ENCODE results near the gene LUC7L.
"Not testable (repeated sequence)": the region's sequence is repeated elsewhere in the genome, so short reads cannot be mapped to it uniquely, and the experiment has no call there.

Gene LUC7L

DNA sequence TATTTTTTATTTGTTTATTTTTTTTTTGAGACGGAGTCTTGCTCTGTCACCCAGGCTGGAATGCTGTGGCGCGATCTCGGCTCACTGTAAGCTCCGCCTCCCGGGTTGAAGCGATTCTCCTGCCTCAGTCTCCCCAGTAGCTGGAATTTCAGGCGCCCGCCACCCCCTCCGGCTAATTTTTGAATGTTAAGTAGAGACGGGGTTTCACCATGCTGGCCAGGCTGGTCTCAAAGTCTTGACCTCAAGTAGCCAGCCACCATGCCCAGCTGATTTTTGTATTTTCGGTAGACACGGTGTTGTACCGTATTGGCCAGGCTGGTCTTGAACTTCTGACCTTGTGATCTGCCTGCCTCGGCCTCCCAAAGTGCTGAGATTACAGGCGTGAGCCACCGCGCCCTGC is 1.1 kb upstream of the LUC7L start:
- not testable (repeated sequence) for DNase-seq (ENCODE audit: low read depth in 2 of 3, low spot score in 1 of 3)

DNA sequence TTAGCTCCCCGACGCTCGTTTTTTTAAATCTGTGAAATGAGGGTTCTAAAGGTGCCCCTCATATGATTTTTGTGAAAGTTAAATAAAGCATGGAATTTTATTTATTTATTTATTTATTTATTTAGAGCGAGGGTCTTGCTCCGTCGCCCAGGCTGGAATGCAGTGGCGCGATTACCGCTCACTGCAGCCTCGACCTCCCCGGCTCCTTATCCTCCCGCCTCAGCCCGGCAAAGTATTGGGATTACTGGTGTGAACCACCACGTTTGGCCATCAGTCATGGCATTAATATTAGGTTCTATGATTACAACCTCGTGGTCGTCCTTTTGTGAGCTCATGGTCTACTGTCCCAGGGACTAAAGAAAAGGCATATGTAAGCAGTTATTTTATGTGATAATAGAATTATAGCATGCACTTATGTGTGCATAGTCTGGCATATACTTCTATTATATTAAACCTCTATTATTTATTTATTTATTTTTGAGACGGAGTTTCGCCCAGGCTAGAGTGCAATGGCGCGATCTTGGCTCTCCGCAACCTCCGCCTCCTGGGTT is 557 bp upstream of the LUC7L start:
- no peak for DNase-seq (ENCODE audit: low read depth in 2 of 3, low spot score in 1 of 3)

DNA sequence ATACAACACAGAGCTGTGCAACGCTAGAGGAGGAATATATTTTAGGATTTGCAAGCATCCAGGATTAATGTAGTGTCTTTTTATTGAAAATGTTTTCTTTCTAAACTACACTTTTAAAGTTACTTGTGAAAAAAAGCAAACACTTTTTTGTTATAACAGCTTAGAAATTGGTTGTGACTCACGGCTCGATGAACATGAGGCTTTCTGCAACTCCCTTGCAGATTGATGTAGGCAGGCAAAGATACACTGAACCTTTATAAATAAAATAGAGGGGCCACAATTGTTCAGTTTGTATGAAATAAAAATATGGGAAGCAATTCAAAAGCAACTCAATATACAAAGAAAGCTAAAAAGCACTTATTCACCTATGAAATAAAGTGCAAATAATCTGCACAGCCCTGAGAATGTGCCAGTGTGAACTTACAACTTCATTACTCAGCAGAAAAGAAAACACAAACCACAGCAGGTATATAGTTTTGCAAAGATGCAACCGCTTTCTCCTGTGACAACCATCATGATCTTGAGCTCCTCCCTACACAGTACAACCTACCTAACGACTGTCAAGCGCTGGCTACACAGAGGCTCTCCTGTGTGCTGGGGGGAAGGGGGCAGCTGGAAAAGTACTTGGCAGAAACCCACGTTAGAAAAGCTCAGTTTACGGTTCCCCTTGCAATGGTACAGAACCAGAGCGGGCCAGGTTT is 948 bp downstream of the LUC7L start:
- DNase-seq (ENCODE audit: low read depth in 2 of 3, low spot score in 1 of 3), result no peak

DNA sequence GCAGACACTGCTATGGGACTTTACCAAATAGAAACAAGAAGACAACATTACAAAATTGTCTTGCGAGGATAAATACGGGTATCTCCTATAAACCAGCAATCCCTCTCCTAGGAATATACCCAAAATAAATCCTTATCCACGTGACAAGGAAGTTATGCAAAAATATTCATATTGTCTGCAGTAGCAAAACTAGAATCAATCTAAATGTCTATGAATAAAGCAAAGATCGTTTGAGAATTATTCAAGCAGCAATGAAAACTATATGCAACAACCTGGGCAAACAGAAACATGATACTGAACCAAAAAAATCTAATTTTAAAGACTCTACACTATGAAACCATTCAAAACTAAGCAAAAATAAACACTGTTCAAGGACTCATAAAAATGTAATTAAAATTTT is 9.2 kb downstream of the LUC7L start:
- no peak for DNase-seq (ENCODE audit: low read depth in 2 of 3, low spot score in 1 of 3)

DNA sequence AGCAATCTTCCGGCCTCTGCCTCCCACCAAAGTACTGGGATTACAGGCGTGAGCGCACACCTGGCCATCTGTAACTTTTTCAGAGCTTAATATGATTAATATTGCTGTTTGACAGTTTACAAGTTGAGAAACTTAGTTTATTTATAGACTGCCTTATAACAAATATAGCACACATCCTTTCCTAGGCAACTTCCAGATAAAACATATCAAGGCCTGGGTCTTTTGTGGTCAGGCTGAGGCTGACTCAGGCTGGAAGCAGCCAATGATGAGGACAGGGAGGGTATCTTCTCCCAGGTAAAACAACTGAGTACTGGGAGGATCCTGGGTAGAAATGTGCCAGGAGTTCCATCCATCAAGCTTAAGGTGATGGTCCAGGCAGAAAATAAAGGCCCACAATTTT is 16.2 kb downstream of the LUC7L start:
- no peak for DNase-seq (ENCODE audit: low read depth in 2 of 3, low spot score in 1 of 3)

DNA sequence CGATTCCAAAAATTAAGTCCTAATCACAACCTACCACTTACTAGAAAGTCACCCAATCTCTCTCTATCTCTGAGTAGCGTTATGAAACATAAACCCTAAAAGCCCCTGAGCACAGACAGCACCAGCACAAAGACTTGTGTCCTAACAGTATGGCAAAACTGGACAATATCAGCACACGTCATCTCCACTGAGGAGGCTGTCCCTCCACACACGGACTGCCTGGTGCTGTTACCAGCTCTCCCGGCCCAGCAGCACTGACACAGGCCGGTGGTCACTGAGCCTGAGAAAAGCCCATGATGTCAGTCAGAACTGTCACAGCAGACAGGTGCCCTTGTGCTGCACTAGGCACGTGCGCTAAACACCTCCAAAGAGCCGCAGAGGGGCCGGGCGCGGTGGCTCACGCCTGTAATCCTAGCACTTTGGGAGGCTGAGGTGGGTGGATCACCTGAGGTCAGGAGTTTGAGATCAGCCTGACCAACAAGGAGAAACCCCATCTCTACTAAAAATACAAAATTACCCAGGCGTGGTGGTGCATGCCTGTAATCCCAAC is 17.5 kb downstream of the LUC7L start:
- not testable (repeated sequence) for DNase-seq (ENCODE audit: low read depth in 2 of 3, low spot score in 1 of 3)

DNA sequence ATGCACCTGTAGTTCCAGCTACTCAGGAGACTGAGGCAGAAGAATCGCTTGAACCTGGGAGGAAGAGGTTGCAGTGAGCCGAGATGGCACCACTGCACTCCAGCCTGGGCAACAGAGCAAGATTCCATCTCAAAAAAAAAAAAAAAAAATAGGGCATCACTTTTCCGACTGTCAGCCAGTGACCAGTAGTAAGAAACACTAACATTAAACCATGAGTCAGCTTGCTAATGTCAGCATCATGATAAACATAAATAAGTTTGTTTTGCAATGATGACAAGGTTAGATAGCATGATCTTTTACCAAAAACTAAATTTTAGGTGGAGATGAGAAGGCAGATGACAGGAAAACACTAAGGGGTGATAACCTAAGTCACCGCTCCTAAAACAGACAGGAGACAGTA is 19.9 kb downstream of the LUC7L start:
- not testable (repeated sequence) for DNase-seq (ENCODE audit: low read depth in 2 of 3, low spot score in 1 of 3)

DNA sequence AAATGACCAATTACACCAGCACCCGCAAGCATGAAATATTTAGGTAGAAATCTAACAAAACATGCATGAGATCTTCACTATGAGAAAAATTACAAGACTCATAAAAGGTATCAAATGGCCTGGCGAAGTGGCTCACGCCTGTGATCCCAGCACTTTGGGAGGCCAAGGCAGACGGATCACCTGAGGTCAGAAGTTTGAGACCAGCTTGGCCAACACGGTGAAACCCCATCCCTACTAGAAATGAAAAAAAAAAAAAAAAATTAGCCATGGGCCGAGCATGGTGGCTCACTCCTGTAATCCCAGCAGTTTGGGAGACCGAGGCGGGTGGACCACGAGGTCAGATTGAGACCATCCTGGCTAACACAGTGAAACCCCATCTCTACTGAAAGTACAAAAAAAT is 25.2 kb downstream of the LUC7L start:
- not testable (repeated sequence) for DNase-seq (ENCODE audit: low read depth in 2 of 3, low spot score in 1 of 3)

DNA sequence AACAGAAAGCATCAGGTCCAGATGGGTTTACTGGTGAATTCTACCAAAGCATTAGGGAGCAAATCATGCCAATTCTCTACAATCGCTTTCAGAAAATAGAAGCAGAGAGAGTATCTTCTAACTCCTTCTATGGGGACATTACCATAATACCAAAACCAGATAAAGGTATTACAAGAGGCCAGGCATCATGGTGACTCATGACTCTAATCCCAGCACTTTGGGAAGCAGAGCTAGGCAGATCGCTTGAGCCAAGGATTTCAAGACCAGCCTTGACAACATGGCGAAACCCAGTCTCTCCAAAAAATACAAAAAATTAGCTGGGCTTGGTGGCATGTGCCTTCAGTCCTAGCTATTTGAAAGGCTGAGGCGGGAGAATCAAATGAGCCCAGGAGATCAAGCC is 26.0 kb downstream of the LUC7L start:
- DNase-seq (ENCODE audit: low read depth in 2 of 3, low spot score in 1 of 3), result no peak

DNA sequence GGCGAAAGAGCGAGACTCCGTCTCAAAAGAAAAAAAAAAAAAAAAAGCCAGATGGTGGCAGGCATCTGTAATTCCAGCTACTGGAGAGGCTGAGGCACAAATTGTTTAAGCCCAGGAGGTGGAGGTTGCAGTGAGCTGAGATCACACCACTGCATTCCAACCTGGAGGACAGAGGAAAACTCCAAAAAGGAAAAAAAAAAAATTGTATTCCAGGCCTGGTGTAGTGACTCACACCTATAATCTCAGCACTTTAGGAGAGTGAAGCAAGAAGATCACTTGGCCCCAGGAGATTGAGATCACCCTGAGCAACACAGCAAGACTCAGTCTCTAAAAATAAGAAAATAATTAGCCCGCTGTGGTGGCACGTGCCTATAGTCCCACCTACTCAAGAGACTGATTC is 28.9 kb downstream of the LUC7L start:
- DNase-seq (ENCODE audit: low read depth in 2 of 3, low spot score in 1 of 3), result no peak

DNA sequence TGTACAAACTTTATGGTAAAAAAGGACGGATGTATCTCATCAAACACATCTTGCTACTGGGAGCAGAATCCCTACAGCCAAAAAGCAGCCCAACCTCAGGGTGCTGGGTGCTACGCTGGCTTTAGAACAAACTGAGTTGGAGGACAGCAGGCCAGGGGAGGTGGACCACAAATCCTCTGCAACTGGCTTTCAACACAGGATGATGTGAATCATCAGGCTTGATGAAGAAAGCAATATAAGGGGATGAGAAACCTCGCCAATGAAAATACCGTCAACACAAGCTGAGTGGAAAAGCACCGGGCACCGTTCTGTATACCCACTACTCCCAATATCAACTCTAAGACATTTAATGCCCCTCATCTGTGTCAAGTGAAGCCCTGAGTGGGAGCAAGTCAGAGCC is 34.7 kb downstream of the LUC7L start:
- DNase-seq (ENCODE audit: low read depth in 2 of 3, low spot score in 1 of 3), result no peak

DNA sequence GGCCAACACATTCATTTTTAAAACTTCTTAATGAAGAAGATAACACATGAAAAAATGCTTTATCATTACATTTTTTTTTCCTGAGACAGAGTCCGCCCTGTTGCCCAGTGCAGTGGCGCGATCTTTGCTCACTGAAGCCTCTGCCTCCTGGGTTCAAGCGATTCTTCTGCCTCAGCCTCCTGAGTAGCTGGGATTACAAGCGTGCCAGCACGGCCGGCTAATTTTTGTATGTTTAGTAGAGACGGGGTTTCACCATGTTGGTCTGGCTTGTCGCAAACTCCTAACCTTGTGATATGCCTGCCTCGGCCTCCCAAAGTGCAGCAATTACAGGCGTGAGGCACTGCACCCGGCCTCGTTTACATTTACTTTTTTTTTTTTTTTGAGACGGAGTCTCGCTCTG is 35.8 kb downstream of the LUC7L start:
- DNase-seq (ENCODE audit: low read depth in 2 of 3, low spot score in 1 of 3), result no peak

DNA sequence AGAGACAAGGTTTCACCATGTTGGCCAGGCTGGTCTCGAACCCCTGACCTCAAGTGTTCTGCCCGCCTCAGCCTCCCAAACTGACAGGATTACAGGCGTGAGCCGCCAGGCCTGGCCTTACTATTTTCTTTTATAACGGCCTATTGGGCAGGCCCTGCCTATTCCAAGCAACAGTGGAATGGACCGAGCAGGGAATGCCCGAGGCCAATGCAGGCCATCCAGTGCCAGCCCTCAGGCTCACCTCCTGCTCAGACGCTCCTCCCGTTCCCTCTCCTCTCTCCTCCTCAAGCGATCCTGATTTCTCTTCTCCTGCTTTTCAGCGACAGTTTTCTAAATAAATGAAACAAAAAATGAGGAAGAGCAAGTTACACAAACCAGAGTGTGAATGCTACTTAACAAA is 36.6 kb downstream of the LUC7L start:
- DNase-seq (ENCODE audit: low read depth in 2 of 3, low spot score in 1 of 3), result no peak

DNA sequence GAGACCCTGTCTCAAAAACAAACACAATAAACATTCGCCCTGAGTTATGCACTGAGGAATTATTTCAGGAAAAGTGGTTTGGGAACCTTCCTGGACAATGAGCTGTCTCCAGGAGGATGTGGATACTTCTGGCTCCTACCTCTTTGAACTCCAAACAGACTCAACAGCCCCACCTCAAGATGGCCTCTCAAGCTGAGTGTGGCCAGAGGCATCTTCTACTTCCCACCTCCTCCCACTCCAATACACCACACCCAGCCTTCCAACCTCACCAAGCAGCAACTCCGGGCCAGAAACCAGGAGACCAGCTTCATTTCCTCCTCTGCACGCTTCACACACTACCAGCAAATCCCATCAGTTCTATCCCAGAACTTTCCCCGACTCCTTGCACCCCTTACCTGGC is 37.4 kb downstream of the LUC7L start:
- no peak for DNase-seq (ENCODE audit: low read depth in 2 of 3, low spot score in 1 of 3)

DNA sequence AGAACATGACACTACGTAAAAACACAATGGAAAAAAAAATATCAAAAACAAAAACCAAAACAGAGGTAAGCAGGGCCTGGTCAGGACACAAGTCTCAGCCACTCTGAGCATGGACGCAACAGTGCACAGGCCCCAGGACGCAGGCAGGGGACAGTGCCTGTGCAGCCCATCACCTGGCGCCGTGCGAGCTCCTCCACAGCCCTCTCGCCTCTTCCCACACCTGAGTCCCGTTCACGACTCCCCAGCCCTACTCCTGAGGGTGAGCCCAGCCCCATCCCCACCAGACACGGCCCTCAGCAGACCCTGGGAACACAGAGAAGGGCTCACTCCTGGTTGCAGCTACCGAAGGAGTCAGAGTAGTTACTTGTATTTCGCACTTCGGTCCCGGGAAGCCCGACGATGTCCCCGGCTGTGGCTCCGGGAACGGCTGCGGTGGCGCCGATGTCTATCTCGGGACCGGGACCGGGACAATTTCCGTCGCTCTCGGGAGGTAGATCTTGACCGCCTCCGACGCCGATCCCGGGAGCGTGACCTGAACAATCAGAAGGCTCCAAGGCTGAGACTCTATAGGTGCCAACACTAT is 39.6 kb downstream of the LUC7L start:
- DNase-seq (ENCODE audit: low read depth in 2 of 3, low spot score in 1 of 3), result no peak

DNA sequence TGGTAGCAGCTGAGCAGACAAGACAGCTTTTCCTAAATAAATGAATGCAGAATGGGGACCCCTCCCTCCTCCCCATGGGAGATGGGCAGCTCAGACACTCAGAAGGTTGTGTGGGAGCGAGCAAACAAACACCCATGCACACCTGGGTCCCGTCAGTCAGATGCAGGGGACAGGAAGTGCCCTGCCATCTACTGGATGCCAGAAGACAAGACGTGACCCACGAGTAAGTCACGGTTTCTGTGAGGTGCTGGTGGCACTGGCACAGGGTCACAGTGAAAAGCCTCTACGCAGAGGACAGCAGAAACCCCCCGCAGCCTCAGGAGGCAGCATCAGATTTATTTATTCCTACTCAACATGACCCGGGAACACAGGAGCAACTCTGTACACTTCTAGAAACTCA is 40.6 kb downstream of the LUC7L start:
- DNase-seq (ENCODE audit: low read depth in 2 of 3, low spot score in 1 of 3), result no peak

DNA sequence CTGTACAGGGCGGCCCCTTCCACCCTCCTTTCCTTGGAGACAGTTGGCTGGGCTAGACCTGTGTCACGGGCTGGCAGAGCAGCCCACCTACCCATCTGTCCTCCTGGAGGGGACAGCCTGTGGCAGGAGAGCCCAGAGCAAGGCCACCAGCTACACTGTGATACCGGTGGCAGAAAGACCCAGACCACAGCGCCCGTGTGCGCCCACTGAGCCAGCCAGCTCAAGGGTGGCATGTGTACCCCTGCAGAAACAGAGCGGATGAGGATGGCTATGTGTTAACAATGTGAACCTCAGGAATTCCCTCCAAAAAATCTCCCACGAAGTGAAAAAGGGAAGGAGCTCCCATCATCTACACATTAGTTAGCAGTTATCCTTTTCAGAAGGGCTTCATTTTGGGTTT is 41.9 kb downstream of the LUC7L start:
- no peak for DNase-seq (ENCODE audit: low read depth in 2 of 3, low spot score in 1 of 3)

DNA sequence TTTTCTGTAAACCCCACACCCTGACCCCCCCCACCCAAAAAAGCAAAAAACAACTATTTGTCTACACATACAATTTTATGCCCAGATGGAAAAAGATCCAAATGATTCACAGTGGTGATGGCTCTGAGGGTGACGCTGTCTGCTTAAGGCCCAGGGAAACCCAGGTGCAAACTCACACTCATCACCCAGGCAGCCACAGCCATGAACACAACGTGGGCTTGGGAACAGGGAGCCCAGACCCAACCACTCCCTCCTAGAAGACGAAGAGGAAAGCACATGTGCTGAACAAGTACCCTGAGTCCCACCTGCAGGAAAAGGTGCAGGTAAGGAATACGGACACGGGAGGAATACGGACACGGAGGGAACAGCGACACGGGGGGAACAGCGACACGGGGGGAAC is 43.6 kb downstream of the LUC7L start:
- DNase-seq (ENCODE audit: low read depth in 2 of 3, low spot score in 1 of 3), result no peak

DNA sequence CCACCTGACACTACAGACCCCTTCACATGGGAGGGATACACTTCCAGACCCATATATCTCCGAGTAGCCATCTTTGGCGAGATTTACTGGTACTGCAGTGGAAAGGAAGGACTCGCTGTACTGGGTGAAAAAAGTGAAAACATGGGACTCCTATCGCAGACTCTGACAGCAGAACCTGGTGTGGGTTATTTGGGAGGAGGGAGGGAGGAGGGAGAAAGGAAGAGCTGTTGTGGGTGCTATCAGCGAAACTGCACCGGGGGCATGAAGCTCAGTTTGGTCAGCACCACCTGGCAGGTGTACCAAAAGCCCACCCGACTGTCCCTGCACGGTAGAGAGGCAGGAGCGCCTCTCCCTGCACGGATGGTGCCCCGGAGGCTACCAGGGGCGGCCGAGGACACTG is 44.0 kb downstream of the LUC7L start:
- no peak for DNase-seq (ENCODE audit: low read depth in 2 of 3, low spot score in 1 of 3)

DNA sequence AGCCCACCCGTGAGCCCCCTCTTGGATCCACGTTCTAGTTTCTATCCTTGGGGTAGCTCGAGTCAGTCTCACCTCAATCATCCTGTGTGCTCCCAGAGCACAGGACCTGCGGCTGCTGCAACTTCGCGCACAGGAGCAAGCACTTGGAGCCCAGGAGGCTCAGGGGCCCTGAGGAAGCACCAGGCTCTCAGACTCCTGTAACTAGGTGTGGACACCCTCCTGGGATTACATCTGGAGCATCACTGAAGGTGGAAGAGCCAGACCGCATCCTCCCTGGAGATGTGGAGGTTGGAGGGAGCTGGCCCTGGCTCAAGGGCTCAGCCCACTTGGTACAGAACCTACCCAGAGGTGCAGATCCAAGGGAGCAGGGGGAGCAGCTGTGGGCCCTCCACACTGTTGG is 46.2 kb downstream of the LUC7L start:
- DNase-seq (ENCODE audit: low read depth in 2 of 3, low spot score in 1 of 3), result no peak

DNA sequence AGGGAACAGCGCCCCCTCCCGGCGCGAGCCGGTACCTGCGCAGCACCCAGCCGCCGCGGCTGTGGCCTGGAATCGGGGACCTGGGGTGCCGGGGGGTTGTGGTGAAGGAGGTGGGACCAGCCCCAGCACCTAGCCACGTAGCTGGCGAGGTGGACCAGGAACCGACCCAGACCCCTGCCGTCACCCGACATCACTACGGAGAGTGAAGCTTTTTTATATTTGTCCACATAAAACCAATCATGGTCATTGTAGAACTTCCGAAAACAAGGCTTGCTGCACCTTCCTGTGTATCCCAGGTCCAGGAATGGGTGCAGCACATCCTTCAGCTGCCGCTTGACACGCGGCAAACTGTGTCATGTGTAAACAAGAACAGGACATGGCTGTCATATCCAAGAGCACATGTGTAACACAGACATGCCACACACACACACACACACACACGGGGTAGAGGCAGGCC is 47.7 kb downstream of the LUC7L start:
- DNase-seq (ENCODE audit: low read depth in 2 of 3, low spot score in 1 of 3), result peak in 1 of 3 donors; percentile 88
